HG03045 (cell line): ENCODE data around the gene GPS2.
"Not testable (repeated sequence)": the region's sequence is repeated elsewhere in the genome, so short reads cannot be mapped to it uniquely, and the experiment has no call there.

Experiments
- ATAC-seq: cut with Tn5 transposase; IDR thresholded peaks from one replicate; pipeline ENCODE4 v1.9.1; 2021; ENCODE audit warnings: mild to moderate bottlenecking, moderate library complexity; ENCODE audit not compliant: unreplicated experiment

Gene GPS2

DNA sequence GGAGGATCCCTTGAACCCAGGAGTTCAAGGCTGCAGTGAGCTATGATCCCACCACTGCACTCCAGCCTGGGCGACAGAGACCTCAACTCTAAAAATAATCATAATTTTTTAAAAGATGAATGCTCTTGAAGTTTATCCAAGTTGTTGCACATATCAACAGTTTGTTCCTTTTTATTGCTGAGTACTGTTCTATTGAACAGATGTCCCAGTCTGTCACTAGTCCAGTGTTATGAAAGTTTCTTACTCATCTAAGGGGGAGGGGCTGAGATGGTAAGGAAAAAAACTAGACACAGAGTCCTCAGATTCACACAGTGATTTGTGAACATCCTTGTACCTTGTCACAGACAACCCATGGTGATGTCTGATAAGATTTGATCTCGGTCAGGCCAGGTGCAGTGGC, 25.0 kb upstream of the GPS2 start:
- ATAC-seq = no peak

GRCh38 chr17:7337600-7337999, 22.4 kb upstream of the GPS2 start:
- not testable (repeated sequence) for ATAC-seq

DNA sequence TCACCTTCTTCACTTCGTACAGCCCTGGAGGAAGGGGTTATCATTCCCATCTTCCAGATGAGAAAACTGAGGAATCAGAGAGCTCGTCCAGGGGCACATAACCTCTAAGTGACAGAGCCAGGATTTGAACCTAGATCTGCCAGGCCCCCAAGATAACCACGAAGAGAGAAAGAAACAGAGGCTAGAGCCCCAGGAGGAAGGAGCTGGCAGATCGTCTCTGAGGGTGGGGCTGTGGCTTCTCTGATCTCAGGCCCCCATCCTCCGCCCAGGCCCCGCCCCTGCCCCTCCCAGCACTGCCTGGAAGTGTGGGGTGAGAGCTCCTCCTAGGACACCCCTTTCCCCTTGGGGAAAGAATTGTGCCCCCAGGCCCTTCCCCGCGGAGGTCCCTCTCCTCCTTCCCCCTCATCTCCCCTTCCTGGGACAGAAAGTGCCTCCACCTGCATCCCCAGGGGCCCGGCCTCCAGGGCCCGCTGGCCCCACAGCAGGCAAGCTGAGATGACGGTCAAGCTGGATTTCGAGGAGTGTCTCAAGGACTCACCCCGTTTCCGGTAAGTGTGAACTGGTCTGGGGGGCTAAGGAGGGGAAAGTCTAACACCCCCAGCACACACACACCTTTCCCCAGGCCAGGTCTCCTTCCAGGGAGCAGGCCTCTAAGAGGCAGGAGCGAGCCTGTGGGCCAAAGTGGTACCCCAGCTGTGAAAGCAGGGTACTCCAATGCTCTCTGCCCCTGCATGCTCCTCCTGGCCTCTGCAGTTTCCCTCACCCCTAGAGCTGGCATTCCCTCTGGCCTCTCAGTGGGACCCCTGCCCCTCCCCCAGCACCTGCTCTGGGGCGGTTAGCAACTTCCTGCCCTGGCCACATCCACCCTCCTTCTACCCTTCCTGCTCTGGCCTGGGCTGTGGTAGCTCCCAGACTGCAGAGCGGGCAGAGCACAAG, 21.3 kb upstream of the GPS2 start, which contains the start of gene ACAP1:
Gene ACAP1 (plus strand): TSS at position 290 of the 936 bp plus-strand sequence. CDS start 206 bp downstream, at position 496.
- ATAC-seq = no peak

DNA sequence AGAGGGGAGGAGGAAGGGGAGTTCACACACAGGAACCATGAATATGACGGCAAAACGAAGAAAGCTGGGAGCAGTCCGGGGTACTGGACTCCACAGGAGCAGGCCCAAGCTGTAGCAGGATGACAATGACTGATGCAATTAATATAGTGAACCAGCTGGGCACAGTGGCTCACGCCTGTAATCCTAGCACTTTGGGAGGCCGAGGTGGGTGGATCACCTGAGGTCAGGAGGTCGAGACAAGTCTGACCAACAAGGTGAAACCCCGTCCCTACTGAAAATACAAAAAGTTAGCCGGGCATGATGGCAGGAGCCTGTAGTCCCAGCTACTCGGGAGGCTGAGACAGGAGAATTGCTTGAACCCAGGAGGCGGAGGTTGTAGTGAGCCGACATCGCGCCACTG, 20.6 kb upstream of the GPS2 start:
- not testable (repeated sequence) for ATAC-seq

DNA sequence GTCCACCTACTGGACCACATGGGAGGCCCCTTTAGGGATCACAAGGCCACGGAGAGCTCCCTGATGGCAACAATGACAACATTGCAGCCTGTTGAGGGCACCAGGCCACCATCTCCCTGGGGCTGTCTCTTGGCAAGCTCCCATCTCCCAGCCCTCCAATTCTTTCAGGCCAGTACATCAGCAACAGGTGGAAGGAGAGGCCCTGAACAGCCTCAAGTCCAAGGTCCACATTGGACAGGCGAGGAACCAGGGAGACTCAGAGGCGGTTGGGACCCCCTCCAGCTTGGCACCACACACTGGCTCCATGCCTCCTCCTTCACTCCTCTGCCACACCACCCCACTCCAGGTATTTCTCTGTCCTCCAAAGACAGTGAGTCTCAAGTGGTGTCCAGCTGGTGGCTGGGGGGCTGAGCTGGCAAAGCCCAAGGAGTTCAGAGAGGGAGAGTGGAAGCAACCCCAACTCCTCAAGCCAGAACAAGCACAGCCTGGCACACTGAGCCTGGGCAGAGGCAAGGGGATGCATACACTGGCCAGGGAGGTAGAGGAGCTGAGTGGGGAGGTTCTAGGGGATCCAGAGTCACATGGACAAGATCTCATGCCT, 19.9 kb upstream of the GPS2 start:
- no peak for ATAC-seq

GRCh38 chr17:7332600-7333069, 17.5 kb upstream of the GPS2 start:
- ATAC-seq = not testable (repeated sequence)

DNA sequence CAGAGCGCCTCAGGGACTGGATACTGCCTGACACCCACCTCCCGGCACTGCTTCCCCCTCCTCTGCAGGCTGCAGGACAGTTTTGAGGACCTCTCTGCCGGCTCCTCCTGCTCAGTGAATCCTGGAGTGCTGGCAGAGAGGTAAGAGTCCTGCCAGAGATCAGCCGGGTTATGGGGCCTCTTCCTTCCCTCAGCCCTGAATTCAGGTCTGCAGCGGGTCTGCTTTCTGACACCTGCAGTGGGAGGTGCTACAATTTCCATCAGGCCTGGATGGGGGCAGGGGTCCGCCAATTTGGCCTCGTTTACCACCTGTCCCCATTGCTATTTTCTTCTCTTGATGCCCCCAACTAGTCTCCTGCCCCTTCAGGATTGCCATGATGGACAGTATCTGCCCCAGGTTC, 17.0 kb upstream of the GPS2 start:
- no peak for ATAC-seq

DNA sequence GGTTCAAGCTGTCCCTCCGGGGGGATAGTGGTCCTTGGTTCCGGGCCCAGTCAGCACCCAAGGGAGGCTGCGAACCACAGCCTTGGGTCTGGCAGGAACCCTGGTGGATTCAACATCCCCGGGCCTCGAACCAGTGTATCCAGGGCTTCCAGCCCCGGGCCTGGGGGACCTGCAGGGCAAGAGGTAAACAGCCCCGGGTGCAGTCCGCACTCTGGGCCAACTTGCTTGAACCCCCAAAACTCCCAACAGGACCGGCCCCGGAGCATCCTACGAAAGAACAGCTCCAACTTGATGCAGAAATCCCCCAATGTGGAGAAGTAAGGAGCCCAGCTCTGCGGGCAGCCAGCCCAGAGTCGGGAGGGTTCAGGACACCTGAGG, 15.5 kb upstream of the GPS2 start:
- no peak for ATAC-seq

GRCh38 chr17:7329997-7330637, 15.0 kb upstream of the GPS2 start:
- peak; percentile 38 for ATAC-seq

GRCh38 chr17:7329374-7329996, 14.3 kb upstream of the GPS2 start:
- peak; percentile 60 for ATAC-seq

DNA sequence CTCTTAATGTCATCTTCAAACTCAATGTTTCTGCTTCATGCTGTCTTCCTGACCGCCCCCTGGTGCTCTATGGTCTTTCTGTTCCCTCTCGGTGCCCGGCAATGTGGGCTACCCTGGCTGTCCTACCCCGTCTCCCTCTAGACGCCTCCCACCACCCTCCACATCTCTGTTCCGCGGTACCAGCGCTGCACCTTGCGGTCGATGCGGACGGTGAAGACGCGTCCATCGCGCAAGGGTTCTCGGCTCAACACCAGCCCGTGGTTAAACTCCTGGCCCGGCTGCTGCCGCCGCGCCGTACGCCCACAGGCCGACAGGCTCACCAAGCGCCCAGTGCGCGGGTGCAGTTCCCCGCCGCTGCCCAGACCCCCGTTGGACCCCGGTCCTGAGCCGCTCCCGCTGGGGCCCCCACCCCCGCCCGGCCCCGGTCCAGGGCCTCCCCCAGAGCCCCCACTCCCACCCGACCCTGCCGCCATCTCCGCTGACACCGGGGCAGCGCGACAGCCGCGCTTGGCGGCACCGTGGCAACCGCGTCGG, 13.7 kb upstream of the GPS2 start, which contains the start of gene NEURL4:
Gene NEURL4 (minus strand): TSS at position 496 of the 534 bp plus-strand sequence. CDS start 23 bp downstream, at position 473.
- ATAC-seq = peak; percentile 13

GRCh38 chr17:7328009-7328408, 12.8 kb upstream of the GPS2 start:
- ATAC-seq = no peak

GRCh38 chr17:7327501-7327900, 12.3 kb upstream of the GPS2 start:
- ATAC-seq = no peak

GRCh38 chr17:7327056-7327455, 11.9 kb upstream of the GPS2 start:
- no peak for ATAC-seq

DNA sequence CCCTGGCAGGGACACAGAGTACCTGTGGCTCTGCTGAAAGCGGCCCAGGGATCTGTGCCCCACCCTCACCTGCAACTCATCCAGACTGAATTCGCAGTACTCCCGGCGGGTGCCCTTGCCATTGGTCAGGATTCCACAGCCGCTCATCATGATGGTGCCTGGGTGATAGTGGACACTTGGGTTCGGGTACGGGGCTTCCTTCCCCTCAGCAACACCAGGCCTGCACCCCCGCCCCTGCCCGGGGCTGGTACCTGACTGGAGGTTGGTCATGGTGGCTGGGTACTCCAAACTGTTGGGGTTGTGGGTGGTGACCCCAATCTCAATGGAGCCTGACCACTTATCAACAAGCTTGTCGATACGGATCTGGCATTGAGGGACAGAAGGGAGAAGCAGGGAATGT, 11.0 kb upstream of the GPS2 start:
- ATAC-seq = no peak

GRCh38 chr17:7325031-7325528, 9.9 kb upstream of the GPS2 start:
- no peak for ATAC-seq

DNA sequence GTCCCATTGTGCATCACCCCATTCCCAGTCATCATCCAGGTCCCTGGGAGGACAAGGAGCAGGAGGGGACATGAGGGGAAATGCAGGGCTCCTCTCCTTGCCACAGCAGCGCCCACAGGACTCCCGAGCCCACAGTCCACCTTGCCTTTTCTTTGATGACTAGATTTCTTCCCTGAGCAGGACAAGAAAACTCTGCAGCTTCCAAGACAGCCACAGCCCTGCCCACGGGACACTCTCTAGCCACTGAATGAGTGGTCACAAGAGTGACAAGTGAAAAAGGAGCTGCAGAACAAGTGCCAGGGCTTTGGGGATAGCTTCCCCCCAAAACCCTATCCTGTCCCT, 9.2 kb upstream of the GPS2 start:
- no peak for ATAC-seq

- ATAC-seq = no peak
These were observed 8.7 kb upstream of the GPS2 start for GRCh38 chr17:7323731-7324437.

DNA sequence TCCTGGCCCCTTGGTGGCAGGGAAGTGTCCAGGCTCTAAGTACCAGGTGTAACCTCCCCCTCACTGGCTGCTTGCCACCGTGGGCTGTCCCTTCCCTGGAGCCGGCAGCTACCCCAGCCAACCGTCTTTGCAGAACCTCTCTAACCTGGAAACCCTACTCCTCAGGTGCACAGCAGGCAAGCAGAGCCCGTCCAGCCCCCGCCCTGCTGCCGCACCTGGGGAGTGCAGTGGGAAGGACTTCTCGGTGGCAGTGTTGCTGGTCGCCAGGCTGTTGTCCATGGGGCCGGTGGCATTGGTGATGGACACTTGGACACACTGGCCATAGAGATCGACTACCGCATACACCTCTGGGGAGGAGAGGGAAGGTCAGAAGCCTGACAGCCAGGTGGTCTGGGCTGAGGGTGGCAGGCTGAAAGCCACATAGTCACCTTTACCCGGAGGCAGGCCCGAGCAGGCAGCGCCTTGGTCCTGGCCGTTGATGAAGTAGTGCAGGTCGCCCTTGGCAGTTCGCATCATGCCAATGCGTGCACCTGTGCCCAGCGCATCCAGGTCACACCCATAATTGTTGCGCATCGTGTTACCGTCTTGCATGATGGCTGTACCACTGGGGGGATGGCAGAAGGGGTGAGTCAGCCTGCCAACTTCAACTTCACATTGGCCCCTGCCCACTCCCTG, 7.5 kb upstream of the GPS2 start:
- no peak for ATAC-seq
